Liver (tissue), 3 donors: Measurements from ENCODE around the gene FAM171A1.

Source experiments
- ATF3 ChIP-seq: IDR thresholded peaks from 2 replicates; pipeline ENCODE4 v1.6.1; 2016; ENCODE audit warnings: antibody characterized with exemption
- CTCF ChIP-seq: fragments of 150-350 bp; IDR thresholded peaks from 2 replicates; pipeline ENCODE4 v1.5.1; 2017; ENCODE audit warnings: improper control_type of control experiment, low read depth, low read length; ENCODE audit not compliant: missing input control
- GABPA ChIP-seq, 2 donors: IDR thresholded peaks in 1 of 2; conservative IDR thresholded peaks in 1 of 2; 2 replicates each; pipeline ENCODE4 v1.6.1; 2016; ENCODE audit warnings: antibody characterized with exemption in 2 of 2, mild to moderate bottlenecking in 1 of 2, moderate library complexity in 1 of 2
- HNF4G ChIP-seq: IDR thresholded peaks from 2 replicates; pipeline ENCODE4 v1.6.1; 2016; ENCODE audit warnings: antibody characterized with exemption
- JUND ChIP-seq, 2 donors: IDR thresholded peaks; 2 replicates each; pipeline ENCODE4 v1.6.1; 2016; ENCODE audit warnings: antibody characterized with exemption in 2 of 2
- MAX ChIP-seq: IDR thresholded peaks from 2 replicates; pipeline ENCODE4 v1.6.1; 2016; ENCODE audit warnings: antibody characterized with exemption
- NR2F2 ChIP-seq: IDR thresholded peaks from 2 replicates; pipeline ENCODE4 v1.6.1; 2016; ENCODE audit warnings: antibody characterized with exemption
- REST ChIP-seq: IDR thresholded peaks from 2 replicates; pipeline ENCODE4 v1.6.1; 2016; ENCODE audit warnings: antibody characterized with exemption, mild to moderate bottlenecking
- YY1 ChIP-seq: IDR thresholded peaks from 2 replicates; pipeline ENCODE4 v1.6.1; 2016; ENCODE audit warnings: antibody characterized with exemption, mild to moderate bottlenecking
- ZBTB33 ChIP-seq: IDR thresholded peaks from 2 replicates; pipeline ENCODE4 v1.6.1; 2016; ENCODE audit warnings: antibody characterized with exemption
- donor health status: healthy.
- donor health status: healthy.

GRCh38 chr10:15369256-15370211 is 1.6 kb downstream of the FAM171A1 start:
- no peak for TF ChIP-seq JUND (IDR thresholded peaks at IDR 0.05)
- no peak for TF ChIP-seq CTCF
- no peak for TF ChIP-seq GABPA (IDR thresholded peaks at IDR 0.05 in 1 of 2, conservative IDR thresholded peaks at IDR 0.05 in 1 of 2)
- no peak for TF ChIP-seq ZBTB33
- no peak for TF ChIP-seq NR2F2
- TF ChIP-seq HNF4G: no peak
- no peak for TF ChIP-seq MAX
- TF ChIP-seq ATF3: no peak
- no peak for TF ChIP-seq YY1
- no peak for TF ChIP-seq REST
